ENCODE results near the gene BAZ2B.

DNA sequence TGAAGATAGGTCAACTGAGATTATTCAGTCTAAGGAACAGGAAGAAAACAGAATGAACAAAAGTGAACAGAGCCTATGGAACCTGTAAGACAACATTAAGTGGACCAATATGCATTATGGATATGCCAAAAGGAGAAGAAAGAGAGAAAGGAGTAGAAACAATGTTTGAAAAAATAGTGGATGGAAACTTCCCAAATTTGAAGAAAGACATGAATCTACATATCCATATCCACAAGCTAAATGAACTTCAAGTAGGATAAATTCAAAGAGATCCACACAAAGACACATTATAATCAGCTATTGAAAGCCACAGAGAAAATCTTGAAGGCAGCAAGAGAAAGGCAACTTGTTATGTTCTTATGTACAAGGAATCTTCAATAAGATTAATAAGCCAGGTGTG is 74.2 kb downstream of the BAZ2B start:
- TF ChIP-seq FOXP2 (optimal IDR thresholded peaks at IDR 0.05; ENCODE audit: control extremely low read depth, extremely low read length, insufficient read depth) (no peak), EZH2 (IDR thresholded peaks at IDR 0.05) (no peak)

Measured in SK-N-MC (cell line).